ENCODE measurements around the gene MAP3K7CL. TPM values are rescaled to one million over a fixed set of nuclear protein-coding genes. Genes with fewer than 3 reads are reported as not detected.
A peak's percentile ranks its signal among the peaks of the same experiment; 100 is the strongest.

MAP3K7CL gene
- total RNA-seq, 1 donor from 2014 or later, result 67.3 TPM

DNA sequence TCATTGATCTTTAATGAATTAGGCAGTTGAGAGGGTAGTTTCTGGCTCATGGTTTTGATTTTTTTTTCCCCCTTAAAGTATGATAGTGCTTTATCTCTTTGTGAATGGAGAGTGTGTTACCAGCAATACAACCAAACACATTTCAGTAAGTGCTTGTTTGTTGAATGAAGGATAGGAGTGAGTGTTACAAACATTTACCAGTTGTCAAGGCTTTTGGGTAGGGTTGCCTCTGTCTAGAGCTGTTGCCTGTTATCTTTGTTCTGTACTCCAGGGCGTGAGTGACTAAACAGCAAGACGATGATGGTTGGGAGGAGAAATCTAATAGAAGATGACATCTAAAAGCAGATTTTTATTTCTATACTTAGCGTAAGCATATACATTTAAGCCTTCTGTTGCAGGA is 21.5 kb downstream of the MAP3K7CL start:
- peaks cover 14% of the 10 kb centered on the region for H3K36me3 ChIP-seq (ENCODE audit: insufficient read depth, low read length)
- Mint-ChIP-seq H3K27me3 (ENCODE audit: low read depth, unreplicated experiment) (no peaks in the 10 kb centered on the region), H3K4me1 (ENCODE audit: low read depth, unreplicated experiment) (peaks cover 36% of the 10 kb centered on the region), H3K4me3 (ENCODE audit: unreplicated experiment) (no peak overlapping the region), H3K27ac (ENCODE audit: unreplicated experiment) (no peak overlapping the region), H3K36me3 (ENCODE audit: low read depth, unreplicated experiment) (peaks cover 12% of the 10 kb centered on the region), H3K9me3 (ENCODE audit: unreplicated experiment) (no peaks in the 10 kb centered on the region)
- peaks cover 20% of the 10 kb centered on the region for H3K79me2 ChIP-seq (ENCODE audit: insufficient read depth, low read length)
- no peak overlapping the region for H3K4me2 ChIP-seq (ENCODE audit: low read length)
- DNase-seq (ENCODE audit: low read depth), result no peak
- H3K27me3 ChIP-seq (ENCODE audit: insufficient read depth, low read length), result no peaks in the 10 kb centered on the region
- no peak overlapping the region for H3K4me3 ChIP-seq (ENCODE audit: insufficient read depth, low read depth, low read length)
- TF ChIP-seq, protein P1, sequence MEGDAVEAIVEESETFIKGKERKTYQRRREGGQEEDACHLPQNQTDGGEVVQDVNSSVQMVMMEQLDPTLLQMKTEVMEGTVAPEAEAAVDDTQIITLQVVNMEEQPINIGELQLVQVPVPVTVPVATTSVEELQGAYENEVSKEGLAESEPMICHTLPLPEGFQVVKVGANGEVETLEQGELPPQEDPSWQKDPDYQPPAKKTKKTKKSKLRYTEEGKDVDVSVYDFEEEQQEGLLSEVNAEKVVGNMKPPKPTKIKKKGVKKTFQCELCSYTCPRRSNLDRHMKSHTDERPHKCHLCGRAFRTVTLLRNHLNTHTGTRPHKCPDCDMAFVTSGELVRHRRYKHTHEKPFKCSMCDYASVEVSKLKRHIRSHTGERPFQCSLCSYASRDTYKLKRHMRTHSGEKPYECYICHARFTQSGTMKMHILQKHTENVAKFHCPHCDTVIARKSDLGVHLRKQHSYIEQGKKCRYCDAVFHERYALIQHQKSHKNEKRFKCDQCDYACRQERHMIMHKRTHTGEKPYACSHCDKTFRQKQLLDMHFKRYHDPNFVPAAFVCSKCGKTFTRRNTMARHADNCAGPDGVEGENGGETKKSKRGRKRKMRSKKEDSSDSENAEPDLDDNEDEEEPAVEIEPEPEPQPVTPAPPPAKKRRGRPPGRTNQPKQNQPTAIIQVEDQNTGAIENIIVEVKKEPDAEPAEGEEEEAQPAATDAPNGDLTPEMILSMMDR (IDR thresholded peaks at IDR 0.05; ENCODE audit: insufficient read depth, low read depth, low read length), result no peak
- TF ChIP-seq EZH2 (IDR thresholded peaks at IDR 0.05; ENCODE audit: insufficient read depth, low read length), result no peak
- FAIRE-seq, result peak; percentile 39
- no peaks in the 10 kb centered on the region for H3K9me3 ChIP-seq (ENCODE audit: insufficient read depth, low read depth, low read length)
- no peak overlapping the region for H3K9ac ChIP-seq (ENCODE audit: low read length)
- H3K4me1 ChIP-seq (ENCODE audit: insufficient read depth, low read length), result peaks cover 22% of the 10 kb centered on the region
- no peak overlapping the region for H3K27ac ChIP-seq (ENCODE audit: low read depth, low read length)
- H2AFZ ChIP-seq (ENCODE audit: low read depth, low read length), result no peak overlapping the region
- H4K20me1 ChIP-seq (ENCODE audit: insufficient read depth, low read length), result no peaks in the 10 kb centered on the region

DNA sequence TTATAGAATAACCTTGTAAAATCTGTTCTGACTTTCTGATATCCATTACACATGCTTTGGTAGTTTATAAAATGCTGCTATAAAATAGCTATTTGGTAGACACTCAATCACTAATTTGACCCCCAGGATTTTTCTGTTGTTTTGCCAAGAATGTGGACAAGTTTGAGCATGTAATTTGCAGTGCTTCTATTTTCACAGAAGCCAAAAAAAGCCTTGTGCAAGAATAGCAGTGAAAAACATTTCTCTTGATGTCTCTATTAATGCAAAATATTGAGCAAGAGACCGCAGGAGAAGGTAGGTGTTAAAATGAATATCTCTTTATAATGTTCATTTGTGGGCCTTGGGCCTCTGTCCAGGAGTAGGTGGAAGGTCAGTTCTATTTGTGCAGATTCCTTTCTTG is 22.5 kb downstream of the MAP3K7CL start:
- H3K36me3 ChIP-seq (ENCODE audit: insufficient read depth, low read length), result peaks cover 14% of the 10 kb centered on the region
- H3K4me3 ChIP-seq (ENCODE audit: insufficient read depth, low read depth, low read length), result no peak overlapping the region
- H3K9ac ChIP-seq (ENCODE audit: low read length), result no peak overlapping the region
- peaks cover 36% of the 10 kb centered on the region for H3K4me1 Mint-ChIP-seq (ENCODE audit: low read depth, unreplicated experiment)
- H3K4me1 ChIP-seq (ENCODE audit: insufficient read depth, low read length), result peaks cover 18% of the 10 kb centered on the region
- H3K79me2 ChIP-seq (ENCODE audit: insufficient read depth, low read length), result peaks cover 15% of the 10 kb centered on the region
- H3K36me3 Mint-ChIP-seq (ENCODE audit: low read depth, unreplicated experiment), result peaks cover 12% of the 10 kb centered on the region
- no peaks in the 10 kb centered on the region for H4K20me1 ChIP-seq (ENCODE audit: insufficient read depth, low read length)
- DNase-seq (ENCODE audit: low read depth) (peak; percentile 57), FAIRE-seq (no peak)
- no peak overlapping the region for H2AFZ ChIP-seq (ENCODE audit: low read depth, low read length)
- H3K4me2 ChIP-seq (ENCODE audit: low read length), result no peak overlapping the region
- peak overlapping the region; percentile 54 for H3K27ac Mint-ChIP-seq (ENCODE audit: unreplicated experiment)
- TF ChIP-seq, protein P1 (IDR thresholded peaks at IDR 0.05; ENCODE audit: insufficient read depth, low read depth, low read length), result no peak
- no peak for TF ChIP-seq EZH2 (IDR thresholded peaks at IDR 0.05; ENCODE audit: insufficient read depth, low read length)
- no peaks in the 10 kb centered on the region for H3K9me3 ChIP-seq (ENCODE audit: insufficient read depth, low read depth, low read length)
- H3K9me3 Mint-ChIP-seq (ENCODE audit: unreplicated experiment), result no peaks in the 10 kb centered on the region
- H3K27me3 ChIP-seq (ENCODE audit: insufficient read depth, low read length), result no peaks in the 10 kb centered on the region
- no peak overlapping the region for H3K4me3 Mint-ChIP-seq (ENCODE audit: unreplicated experiment)
- no peak overlapping the region for H3K27ac ChIP-seq (ENCODE audit: low read depth, low read length)
- H3K27me3 Mint-ChIP-seq (ENCODE audit: low read depth, unreplicated experiment), result no peaks in the 10 kb centered on the region

DNA sequence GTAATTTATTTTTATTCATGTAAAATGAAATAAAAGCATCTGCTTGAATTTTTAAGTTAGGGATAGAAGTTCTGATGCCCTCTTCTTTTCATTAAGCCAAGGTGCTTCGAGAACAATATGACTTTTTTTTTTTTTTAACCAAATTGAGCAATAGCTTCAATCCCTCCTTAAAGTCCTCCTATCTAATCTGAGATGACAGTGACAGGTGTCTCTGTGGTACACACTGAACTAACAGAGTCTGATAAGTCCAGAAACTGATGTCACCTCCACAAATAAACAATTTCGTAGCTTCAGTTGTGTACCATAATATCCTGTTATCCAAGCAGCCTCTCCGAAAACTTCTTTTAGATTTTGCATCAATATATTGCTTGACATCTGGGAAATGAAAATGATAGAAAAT is 23.8 kb downstream of the MAP3K7CL start:
- no peak overlapping the region for H3K4me2 ChIP-seq (ENCODE audit: low read length)
- Mint-ChIP-seq H3K4me1 (ENCODE audit: low read depth, unreplicated experiment) (peaks cover 25% of the 10 kb centered on the region), H3K27me3 (ENCODE audit: low read depth, unreplicated experiment) (no peaks in the 10 kb centered on the region), H3K36me3 (ENCODE audit: low read depth, unreplicated experiment) (peaks cover 12% of the 10 kb centered on the region), H3K4me3 (ENCODE audit: unreplicated experiment) (no peak overlapping the region), H3K9me3 (ENCODE audit: unreplicated experiment) (no peaks in the 10 kb centered on the region), H3K27ac (ENCODE audit: unreplicated experiment) (no peak overlapping the region)
- no peak overlapping the region for H3K4me3 ChIP-seq (ENCODE audit: insufficient read depth, low read depth, low read length)
- no peaks in the 10 kb centered on the region for H4K20me1 ChIP-seq (ENCODE audit: insufficient read depth, low read length)
- H3K9me3 ChIP-seq (ENCODE audit: insufficient read depth, low read depth, low read length), result no peaks in the 10 kb centered on the region
- no peak overlapping the region for H2AFZ ChIP-seq (ENCODE audit: low read depth, low read length)
- H3K79me2 ChIP-seq (ENCODE audit: insufficient read depth, low read length), result peaks cover 13% of the 10 kb centered on the region
- H3K4me1 ChIP-seq (ENCODE audit: insufficient read depth, low read length), result peaks cover 11% of the 10 kb centered on the region
- no peak for TF ChIP-seq EZH2 (IDR thresholded peaks at IDR 0.05; ENCODE audit: insufficient read depth, low read length)
- H3K36me3 ChIP-seq (ENCODE audit: insufficient read depth, low read length), result peaks cover 14% of the 10 kb centered on the region
- H3K27ac ChIP-seq (ENCODE audit: low read depth, low read length), result no peak overlapping the region
- H3K9ac ChIP-seq (ENCODE audit: low read length), result no peak overlapping the region
- H3K27me3 ChIP-seq (ENCODE audit: insufficient read depth, low read length), result no peaks in the 10 kb centered on the region
- DNase-seq (ENCODE audit: low read depth) (no peak), FAIRE-seq (no peak)
